Type B pancreatic cell (in vitro differentiated cells): ENCODE data around the gene ELP1. TPM values are rescaled to one million over a fixed set of nuclear protein-coding genes. Genes with fewer than 3 reads are reported as not detected.

Source experiments
- DNase-seq: peaks from one replicate; pipeline ENCODE4 v3.0.0; 2021; ENCODE audit warnings: mixed read lengths; ENCODE audit not compliant: unreplicated experiment; ENCODE audit errors: extremely low spot score
- H3K27ac Mint-ChIP-seq: 2 replicates; pipeline ENCODE4 v1.8.0; 2021; ENCODE audit warnings: mild to moderate bottlenecking, mixed read lengths
- H3K27me3 Mint-ChIP-seq: 2 replicates; pipeline ENCODE4 v1.8.0; 2021; ENCODE audit warnings: mixed read lengths
- H3K36me3 Mint-ChIP-seq: 2 replicates; pipeline ENCODE4 v1.8.0; 2021; ENCODE audit warnings: mixed read lengths
- H3K4me1 Mint-ChIP-seq: one replicate; pipeline ENCODE4 v1.8.0; 2021; ENCODE audit warnings: mixed read lengths; ENCODE audit not compliant: unreplicated experiment
- H3K4me3 Mint-ChIP-seq: 2 replicates; pipeline ENCODE4 v1.8.0; 2021; ENCODE audit warnings: mild to moderate bottlenecking, mixed read lengths
- H3K9me3 Mint-ChIP-seq: 2 replicates; pipeline ENCODE4 v1.8.0; 2021; ENCODE audit warnings: mixed read lengths
- total RNA-seq: library from RNA; stranded (reverse); gene quantifications from 2 replicates; pipeline ENCODE4 v1.2.1, GENCODE V29; 2021; ENCODE audit warnings: low replicate concordance
- TF ChIP-seq, protein P1 (sequence below): fragments of 200-600 bp; sonication (generic); conservative IDR thresholded peaks from 2 replicates; pipeline ENCODE4 v1.5.0; 2021; ENCODE audit warnings: antibody characterized with exemption, mild to moderate bottlenecking

Gene ELP1
- total RNA-seq, 1 donor from 2014 or later = 42.5 TPM

DNA sequence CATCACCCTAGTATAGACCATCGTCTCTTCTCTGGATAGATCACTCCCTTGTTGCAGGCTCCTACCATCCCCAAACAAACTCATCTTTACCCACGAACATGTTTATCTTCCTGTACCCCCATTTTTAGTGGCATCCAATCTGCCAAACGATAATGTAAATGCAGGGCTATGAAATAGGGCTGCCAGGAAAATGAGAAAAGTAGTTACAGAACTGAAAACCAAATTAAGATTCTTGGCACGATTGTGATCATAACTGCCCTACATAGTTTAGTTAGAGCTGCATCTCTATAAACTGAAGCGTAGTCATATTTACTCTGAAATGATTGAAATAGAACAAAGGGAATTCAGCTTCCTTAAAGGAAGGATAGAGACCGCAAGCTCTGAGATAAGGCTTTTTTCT is 26.4 kb upstream of the ELP1 start:
- no peaks in the 10 kb centered on the region for H3K27me3 Mint-ChIP-seq
- no peak for DNase-seq
- H3K4me3 Mint-ChIP-seq = no peak overlapping the region
- H3K36me3 Mint-ChIP-seq = peaks cover 11% of the 10 kb centered on the region
- TF ChIP-seq, protein P1, sequence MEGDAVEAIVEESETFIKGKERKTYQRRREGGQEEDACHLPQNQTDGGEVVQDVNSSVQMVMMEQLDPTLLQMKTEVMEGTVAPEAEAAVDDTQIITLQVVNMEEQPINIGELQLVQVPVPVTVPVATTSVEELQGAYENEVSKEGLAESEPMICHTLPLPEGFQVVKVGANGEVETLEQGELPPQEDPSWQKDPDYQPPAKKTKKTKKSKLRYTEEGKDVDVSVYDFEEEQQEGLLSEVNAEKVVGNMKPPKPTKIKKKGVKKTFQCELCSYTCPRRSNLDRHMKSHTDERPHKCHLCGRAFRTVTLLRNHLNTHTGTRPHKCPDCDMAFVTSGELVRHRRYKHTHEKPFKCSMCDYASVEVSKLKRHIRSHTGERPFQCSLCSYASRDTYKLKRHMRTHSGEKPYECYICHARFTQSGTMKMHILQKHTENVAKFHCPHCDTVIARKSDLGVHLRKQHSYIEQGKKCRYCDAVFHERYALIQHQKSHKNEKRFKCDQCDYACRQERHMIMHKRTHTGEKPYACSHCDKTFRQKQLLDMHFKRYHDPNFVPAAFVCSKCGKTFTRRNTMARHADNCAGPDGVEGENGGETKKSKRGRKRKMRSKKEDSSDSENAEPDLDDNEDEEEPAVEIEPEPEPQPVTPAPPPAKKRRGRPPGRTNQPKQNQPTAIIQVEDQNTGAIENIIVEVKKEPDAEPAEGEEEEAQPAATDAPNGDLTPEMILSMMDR = no peak
- no peaks in the 10 kb centered on the region for H3K9me3 Mint-ChIP-seq
- peaks cover 4% of the 10 kb centered on the region for H3K4me1 Mint-ChIP-seq
- no peak overlapping the region for H3K27ac Mint-ChIP-seq

DNA sequence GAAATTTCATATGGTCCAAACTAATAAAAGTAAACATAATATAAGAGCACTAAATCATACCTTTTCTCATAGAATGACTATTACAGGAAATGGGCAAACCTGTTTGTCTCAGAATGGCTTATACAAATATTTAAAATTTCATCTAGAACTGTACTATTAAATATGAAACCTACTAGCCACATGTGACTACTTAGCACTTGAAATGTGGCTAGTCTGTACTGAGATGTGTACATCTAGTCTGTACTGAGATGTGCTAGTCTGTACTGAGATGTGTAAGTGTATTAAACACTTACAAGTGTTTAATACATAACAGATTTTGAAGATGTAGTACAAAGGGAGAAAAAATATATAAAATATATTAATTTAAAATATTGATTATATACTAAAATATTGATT is 22.7 kb upstream of the ELP1 start:
- DNase-seq = no peak
- Mint-ChIP-seq H3K4me3 (no peak overlapping the region), H3K9me3 (no peaks in the 10 kb centered on the region), H3K27ac (no peak overlapping the region), H3K27me3 (no peaks in the 10 kb centered on the region), H3K36me3 (peaks cover 3% of the 10 kb centered on the region), H3K4me1 (peaks cover 4% of the 10 kb centered on the region)
- TF ChIP-seq, protein P1 = no peak

DNA sequence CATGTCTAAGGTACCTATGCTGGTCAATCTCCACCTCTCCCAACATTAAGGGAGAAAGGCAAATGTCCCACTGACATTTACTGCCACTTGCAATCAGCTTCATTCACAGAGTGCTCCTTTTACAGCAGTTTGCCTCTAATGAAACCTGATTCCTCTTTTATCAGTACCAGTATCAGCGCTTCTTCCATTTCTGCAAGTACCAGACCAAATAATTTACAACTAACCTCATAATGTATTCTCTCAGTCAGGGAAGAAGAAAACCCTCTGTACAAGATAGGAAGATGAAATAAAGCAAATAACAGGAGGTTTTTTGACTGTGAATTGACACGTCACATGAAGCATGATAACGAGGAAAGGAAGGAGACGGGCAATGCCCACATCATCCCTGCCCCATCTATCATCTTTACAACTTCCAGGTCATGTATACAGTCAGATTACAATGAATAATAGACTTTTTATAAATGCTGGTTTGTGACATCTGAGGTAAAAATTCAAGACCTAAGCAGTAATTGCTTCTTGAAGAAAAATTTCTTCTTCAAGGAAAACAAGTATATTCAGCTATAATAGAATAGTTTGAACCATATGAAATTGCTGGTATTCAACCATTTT is 22.2 kb upstream of the ELP1 start:
- Mint-ChIP-seq H3K4me1 (peaks cover 4% of the 10 kb centered on the region), H3K4me3 (no peak overlapping the region), H3K27ac (no peak overlapping the region), H3K27me3 (no peaks in the 10 kb centered on the region), H3K9me3 (no peaks in the 10 kb centered on the region), H3K36me3 (peaks cover 5% of the 10 kb centered on the region)
- TF ChIP-seq, protein P1 = no peak
- DNase-seq = no peak

DNA sequence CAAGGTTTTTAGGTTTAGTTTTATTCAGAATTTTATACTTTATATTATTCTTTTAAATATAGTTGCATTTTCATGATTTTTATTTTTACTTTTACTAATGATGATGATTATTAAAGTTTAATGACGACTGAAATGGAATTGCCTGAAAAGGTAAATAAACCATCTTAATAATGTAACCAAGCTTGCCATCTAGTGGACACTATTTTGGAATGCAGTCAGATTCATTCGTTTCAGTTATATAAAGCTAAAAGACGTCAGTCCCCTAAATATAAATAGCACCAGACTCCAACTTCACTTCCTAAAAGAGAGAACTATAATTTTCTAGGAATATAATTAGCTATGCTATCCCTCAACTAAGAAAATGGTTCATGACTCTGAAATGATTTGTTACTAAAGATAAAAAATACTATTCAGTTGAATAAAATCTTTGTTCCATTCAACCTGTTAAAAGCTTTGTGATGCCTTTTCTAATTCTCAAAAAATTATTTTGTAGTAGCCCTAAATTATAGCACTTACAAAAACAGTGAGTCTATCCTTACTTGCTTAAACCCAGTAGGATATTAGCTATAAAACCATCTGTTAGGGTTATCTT is 20.2 kb upstream of the ELP1 start:
- Mint-ChIP-seq H3K27me3 (no peaks in the 10 kb centered on the region), H3K36me3 (peaks cover 5% of the 10 kb centered on the region), H3K4me3 (no peak overlapping the region), H3K27ac (no peak overlapping the region), H3K4me1 (peaks cover 4% of the 10 kb centered on the region), H3K9me3 (no peaks in the 10 kb centered on the region)
- no peak for DNase-seq
- TF ChIP-seq, protein P1 = peak; percentile 83

DNA sequence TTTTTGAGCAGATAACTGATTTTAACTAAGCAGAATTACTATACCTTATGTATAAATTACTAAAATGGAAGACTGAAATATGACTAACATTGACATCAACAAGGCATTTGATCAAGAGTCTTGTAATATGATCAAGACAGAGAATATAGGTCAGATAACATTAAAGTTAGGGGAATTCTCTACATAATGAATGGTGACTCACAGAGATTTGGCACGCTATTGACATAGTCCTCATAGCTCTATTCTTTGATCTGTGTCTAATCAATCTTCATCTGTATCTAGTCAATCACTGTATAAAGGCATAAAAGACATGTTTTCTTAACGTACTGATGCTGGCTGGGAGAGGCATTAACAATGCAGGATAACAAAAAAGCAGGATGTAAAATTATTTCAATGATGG is 17.7 kb upstream of the ELP1 start:
- Mint-ChIP-seq H3K4me1 (peaks cover 4% of the 10 kb centered on the region), H3K27me3 (no peaks in the 10 kb centered on the region), H3K36me3 (peaks cover 5% of the 10 kb centered on the region), H3K4me3 (no peak overlapping the region), H3K9me3 (no peaks in the 10 kb centered on the region), H3K27ac (no peak overlapping the region)
- TF ChIP-seq, protein P1 = no peak
- DNase-seq = no peak
